ENCODE data around the gene DTX1.

- TF ChIP-seq POLR2A (IDR thresholded peaks at IDR 0.05) = no peak
- TF ChIP-seq CTCF (IDR thresholded peaks at IDR 0.05) = no peak
These were observed 33.3 kb downstream of the DTX1 start for GRCh38 chr12:113089839-113090238.
